ENCODE results near the gene ZFAND2A.

The ZFAND2A gene

DNA sequence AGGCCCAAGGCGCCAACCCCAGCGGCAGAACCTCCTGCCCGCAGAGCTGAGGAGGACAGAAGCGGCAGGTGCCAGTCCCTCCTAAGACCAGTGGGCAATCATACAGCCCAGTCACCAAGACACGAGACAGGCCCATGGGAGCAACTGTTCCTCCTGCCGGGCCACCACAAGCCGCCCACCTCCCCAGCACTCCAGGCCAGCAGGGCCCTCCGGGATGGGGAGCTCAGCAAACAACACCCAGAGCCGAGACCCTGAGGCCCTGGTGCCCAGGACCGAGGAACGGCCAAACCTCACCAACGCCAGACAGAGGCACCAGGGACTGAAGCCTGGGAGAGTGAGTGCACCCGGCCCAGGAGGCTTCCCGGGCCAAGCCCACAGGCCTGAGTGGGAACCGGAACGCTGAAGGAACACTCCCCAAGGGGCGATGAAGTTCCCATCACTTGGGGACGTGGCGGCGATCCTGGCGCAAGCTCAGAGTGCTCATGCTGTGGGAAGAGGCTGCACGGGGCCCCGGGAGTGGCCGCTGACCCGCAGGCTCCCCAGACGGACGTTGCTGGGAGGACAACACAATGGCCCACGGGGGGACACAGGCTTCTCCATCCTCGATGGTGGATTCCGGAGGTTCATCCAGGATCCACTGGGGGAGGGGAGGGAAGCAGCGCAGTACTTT lies 37.0 kb downstream of the ZFAND2A start:
- TF ChIP-seq, protein P1, sequence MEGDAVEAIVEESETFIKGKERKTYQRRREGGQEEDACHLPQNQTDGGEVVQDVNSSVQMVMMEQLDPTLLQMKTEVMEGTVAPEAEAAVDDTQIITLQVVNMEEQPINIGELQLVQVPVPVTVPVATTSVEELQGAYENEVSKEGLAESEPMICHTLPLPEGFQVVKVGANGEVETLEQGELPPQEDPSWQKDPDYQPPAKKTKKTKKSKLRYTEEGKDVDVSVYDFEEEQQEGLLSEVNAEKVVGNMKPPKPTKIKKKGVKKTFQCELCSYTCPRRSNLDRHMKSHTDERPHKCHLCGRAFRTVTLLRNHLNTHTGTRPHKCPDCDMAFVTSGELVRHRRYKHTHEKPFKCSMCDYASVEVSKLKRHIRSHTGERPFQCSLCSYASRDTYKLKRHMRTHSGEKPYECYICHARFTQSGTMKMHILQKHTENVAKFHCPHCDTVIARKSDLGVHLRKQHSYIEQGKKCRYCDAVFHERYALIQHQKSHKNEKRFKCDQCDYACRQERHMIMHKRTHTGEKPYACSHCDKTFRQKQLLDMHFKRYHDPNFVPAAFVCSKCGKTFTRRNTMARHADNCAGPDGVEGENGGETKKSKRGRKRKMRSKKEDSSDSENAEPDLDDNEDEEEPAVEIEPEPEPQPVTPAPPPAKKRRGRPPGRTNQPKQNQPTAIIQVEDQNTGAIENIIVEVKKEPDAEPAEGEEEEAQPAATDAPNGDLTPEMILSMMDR (IDR thresholded peaks at IDR 0.05), result no peak
- H3K79me2 ChIP-seq, result peaks cover 14% of the 10 kb centered on the region
- H3K4me1 ChIP-seq, result no peaks in the 10 kb centered on the region
- no peaks in the 10 kb centered on the region for H3K27me3 ChIP-seq (ENCODE audit: control insufficient read depth, insufficient read depth, low read length)
- no peak overlapping the region for H3K27ac ChIP-seq
- no peak overlapping the region for H2AFZ ChIP-seq
- H3K36me3 ChIP-seq (ENCODE audit: control insufficient read depth, insufficient read depth, low read length), result no peaks in the 10 kb centered on the region
- H3K9ac ChIP-seq, result no peak overlapping the region
- no peak overlapping the region for H3K4me3 ChIP-seq (ENCODE audit: low read depth, low read length)
- no peak overlapping the region for H3K4me2 ChIP-seq (ENCODE audit: low read length)
- H3K9me3 ChIP-seq (ENCODE audit: control insufficient read depth, low read length), result no peaks in the 10 kb centered on the region

DNA sequence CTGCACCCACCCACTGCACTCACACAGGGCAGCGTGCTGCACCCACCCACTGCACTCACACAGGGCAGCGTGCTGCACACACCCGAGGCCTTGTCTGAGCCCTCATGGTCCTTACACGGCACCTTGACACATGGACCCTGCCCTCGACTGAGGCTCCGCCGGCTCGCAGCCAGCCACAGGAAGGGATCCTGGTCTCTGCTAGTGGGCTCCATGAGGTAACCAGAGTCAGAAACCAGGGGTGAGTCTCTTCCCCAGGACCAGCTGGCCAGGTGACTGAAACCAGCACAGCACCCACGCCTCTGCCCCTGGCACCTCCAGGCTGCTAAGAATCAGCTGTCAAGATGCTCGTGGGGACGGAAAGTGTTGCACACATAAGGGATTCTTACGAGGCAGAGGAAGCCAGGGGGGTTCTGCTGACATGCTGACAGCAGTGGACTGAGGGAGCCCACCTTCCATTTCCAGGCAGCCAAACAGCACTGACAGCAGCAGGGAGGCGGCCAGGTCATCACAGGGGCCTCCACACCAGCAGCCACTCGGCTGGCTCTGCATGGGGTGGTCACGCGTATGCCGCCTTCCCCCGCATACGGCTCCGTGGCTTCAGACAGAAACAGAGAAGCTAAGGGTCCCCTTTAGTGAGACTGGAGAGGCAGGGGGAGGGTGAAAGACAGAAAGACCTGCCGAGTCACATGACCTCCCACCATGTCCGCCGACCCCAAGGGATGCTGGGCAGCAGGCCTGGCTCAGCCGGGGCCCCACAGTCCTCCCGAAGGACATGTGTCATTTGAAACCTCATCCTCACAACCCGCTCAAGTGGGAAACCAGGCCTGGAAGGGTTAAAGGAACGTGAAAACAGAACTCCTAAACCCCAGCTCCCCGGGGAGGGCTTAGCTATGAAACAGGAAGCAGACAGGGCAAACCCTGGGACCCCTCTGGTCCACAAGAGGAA lies 37.8 kb downstream of the ZFAND2A start:
- no peaks in the 10 kb centered on the region for H3K4me1 ChIP-seq
- peaks cover 14% of the 10 kb centered on the region for H3K79me2 ChIP-seq
- H3K4me3 ChIP-seq (ENCODE audit: low read depth, low read length), result no peak overlapping the region
- H3K9me3 ChIP-seq (ENCODE audit: control insufficient read depth, low read length), result no peaks in the 10 kb centered on the region
- no peak overlapping the region for H3K4me2 ChIP-seq (ENCODE audit: low read length)
- H3K27ac ChIP-seq, result no peak overlapping the region
- H3K27me3 ChIP-seq (ENCODE audit: control insufficient read depth, insufficient read depth, low read length), result no peaks in the 10 kb centered on the region
- TF ChIP-seq, protein P1 (IDR thresholded peaks at IDR 0.05), result no peak
- H3K9ac ChIP-seq, result no peak overlapping the region
- no peaks in the 10 kb centered on the region for H3K36me3 ChIP-seq (ENCODE audit: control insufficient read depth, insufficient read depth, low read length)
- H2AFZ ChIP-seq, result no peak overlapping the region

DNA sequence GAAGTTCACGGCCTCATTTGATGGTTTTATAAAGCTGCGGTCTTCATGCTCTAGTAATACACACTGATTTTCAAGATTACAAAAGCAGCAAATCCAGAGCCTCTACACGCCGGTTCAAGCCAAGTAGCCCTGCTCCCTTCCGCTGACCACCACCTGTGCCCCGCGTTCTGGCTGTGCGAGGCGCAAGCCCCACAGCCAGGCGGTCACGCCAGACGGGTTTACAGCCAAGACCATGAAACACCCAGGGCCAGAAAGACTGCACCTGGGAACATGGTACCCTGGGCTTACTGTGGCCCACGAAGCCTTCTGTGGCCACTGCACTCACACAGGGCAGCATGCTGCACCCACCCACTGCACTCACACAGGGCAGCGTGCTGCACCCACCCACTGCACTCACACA lies 38.5 kb downstream of the ZFAND2A start:
- H3K27ac ChIP-seq, result no peak overlapping the region
- H3K36me3 ChIP-seq (ENCODE audit: control insufficient read depth, insufficient read depth, low read length), result no peaks in the 10 kb centered on the region
- TF ChIP-seq, protein P1 (IDR thresholded peaks at IDR 0.05), result no peak
- no peak overlapping the region for H3K4me3 ChIP-seq (ENCODE audit: low read depth, low read length)
- no peak overlapping the region for H3K4me2 ChIP-seq (ENCODE audit: low read length)
- H3K79me2 ChIP-seq, result peaks cover 14% of the 10 kb centered on the region
- H3K9ac ChIP-seq, result no peak overlapping the region
- no peak overlapping the region for H2AFZ ChIP-seq
- no peaks in the 10 kb centered on the region for H3K9me3 ChIP-seq (ENCODE audit: control insufficient read depth, low read length)
- H3K27me3 ChIP-seq (ENCODE audit: control insufficient read depth, insufficient read depth, low read length), result no peaks in the 10 kb centered on the region
- H3K4me1 ChIP-seq, result no peaks in the 10 kb centered on the region

DNA sequence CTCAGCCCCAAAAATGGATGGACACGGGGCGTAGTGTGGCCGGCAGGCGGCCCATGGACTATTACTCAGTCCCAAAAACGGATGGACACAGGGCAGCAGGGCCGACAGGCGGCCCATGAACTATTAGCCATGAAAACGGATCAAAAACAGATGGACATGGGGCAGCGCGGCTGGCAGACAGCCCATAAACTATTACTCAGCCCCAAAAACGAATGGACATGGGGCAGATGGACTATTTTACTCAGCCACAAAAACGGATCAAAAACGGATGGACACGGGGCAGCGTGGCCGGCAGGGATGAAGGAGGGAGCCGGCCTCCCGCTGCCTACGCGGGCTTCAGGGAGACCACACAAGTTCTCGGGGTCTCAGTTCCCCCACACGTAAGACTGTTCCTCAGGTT lies 39.2 kb downstream of the ZFAND2A start:
- TF ChIP-seq, protein P1 (IDR thresholded peaks at IDR 0.05), result no peak
- Histone ChIP-seq H3K9me3 (ENCODE audit: control insufficient read depth, low read length) (no peaks in the 10 kb centered on the region), H3K9ac (no peak overlapping the region), H3K27me3 (ENCODE audit: control insufficient read depth, insufficient read depth, low read length) (no peaks in the 10 kb centered on the region), H3K27ac (no peak overlapping the region), H2AFZ (no peak overlapping the region), H3K36me3 (ENCODE audit: control insufficient read depth, insufficient read depth, low read length) (no peaks in the 10 kb centered on the region), H3K4me3 (ENCODE audit: low read depth, low read length) (no peak overlapping the region), H3K4me2 (ENCODE audit: low read length) (no peak overlapping the region), H3K79me2 (peaks cover 19% of the 10 kb centered on the region), H3K4me1 (no peaks in the 10 kb centered on the region)

Data from parathyroid adenoma (tissue), 2 donors.